Endothelial cell of umbilical vein (primary cell): ENCODE data around the gene RPAP3. TPM values are rescaled to one million over a fixed set of nuclear protein-coding genes. Genes with fewer than 3 reads are reported as not detected.

Source experiments
- BruUV-seq: library from RNA; stranded (reverse); fragments of 400-500 nt; replicated peaks from 2 replicates; lab custom pipeline; 2021; lab: Mats Ljungman, UMichigan
- CTCF ChIA-PET: fragments of 300-600, 350-600 bp; sonication (Branson Sonifier 250); formaldehyde crosslinking; loops from one replicate; lab custom pipeline; 2021; ENCODE audit warnings: antibody characterized with exemption, inconsistent platforms; lab: Charles Lee
- POLR2A ChIA-PET: fragments of 300-600, 350-600 bp; sonication (Branson Sonifier 250); formaldehyde crosslinking; loops from one replicate; lab custom pipeline; 2021; ENCODE audit warnings: antibody characterized with exemption, inconsistent platforms; lab: Charles Lee
- DNase-seq: peaks from one replicate; pipeline ENCODE4 v3.0.0-alpha.2; 2011; ENCODE audit warnings: low read depth, low spot score
- FAIRE-seq: peaks from 2 replicates; lab custom pipeline; 2011; peaks lifted over from hg19 to GRCh38; lab: Jason Lieb, UNC
- H2AFZ ChIP-seq: 2 replicates; pipeline ENCODE4 v1.6.0; 2012; ENCODE audit warnings: low read depth, low read length, control low read depth, inconsistent platforms
- H3K27ac ChIP-seq: 2 replicates; pipeline ENCODE4 v1.5.1; 2011; ENCODE audit warnings: low read depth, mild to moderate bottlenecking, control low read depth, low read length, moderate library complexity; ENCODE audit not compliant: insufficient read depth
- H3K27me3 ChIP-seq, 2 experiments: 2 replicates each; pipeline versions ENCODE4 v1.6.0 to v1.6.1; 2011; ENCODE audit warnings: low read length in 2 of 2, mixed read lengths in 1 of 2; ENCODE audit not compliant: control insufficient read depth in 2 of 2, insufficient read depth in 2 of 2
- H3K36me3 ChIP-seq, 2 experiments: 2 replicates in 1 of 2; 3 replicates in 1 of 2; pipeline ENCODE4 v1.5.1; 2011; ENCODE audit warnings: low read length in 2 of 2, mild to moderate bottlenecking in 1 of 2, moderate library complexity in 1 of 2; ENCODE audit not compliant: control insufficient read depth in 2 of 2, insufficient read depth in 2 of 2; ENCODE audit errors: extremely low read depth in 1 of 2
- H3K4me1 ChIP-seq: 3 replicates; pipeline ENCODE4 v1.5.1; 2011; ENCODE audit warnings: mild to moderate bottlenecking, low read length; ENCODE audit not compliant: control insufficient read depth, insufficient read depth; ENCODE audit errors: extremely low read depth
- H3K4me2 ChIP-seq: 2 replicates; pipeline ENCODE4 v1.6.1; 2011; ENCODE audit warnings: low read length, control low read depth, mixed read lengths; ENCODE audit not compliant: insufficient read depth
- H3K4me3 ChIP-seq, 3 experiments: fragments of 200-600 bp in 1 of 3; sonication (generic), shearing (Covaris generic) in 1 of 3; replicated peaks in 1 of 3; 2 replicates each; pipeline ENCODE4 v1.5.1; 2011 to 2016; ENCODE audit warnings: control low read depth in 3 of 3, low read length in 3 of 3, mild to moderate bottlenecking in 2 of 3, inconsistent platforms in 1 of 3, low read depth in 1 of 3, moderate library complexity in 1 of 3; ENCODE audit not compliant: insufficient read depth in 1 of 3
- H3K79me2 ChIP-seq: 2 replicates; pipeline ENCODE4 v1.6.0; 2012; ENCODE audit warnings: low read length, inconsistent platforms; ENCODE audit not compliant: control insufficient read depth, insufficient read depth
- H3K9ac ChIP-seq: replicated peaks from 2 replicates; pipeline ENCODE3; 2011; ENCODE audit warnings: low read length, control low read depth; ENCODE audit not compliant: insufficient read depth; ENCODE audit errors: extremely low read depth
- H3K9me1 ChIP-seq: replicated peaks from 3 replicates; pipeline ENCODE4 v1.6.0; 2011; ENCODE audit warnings: mild to moderate bottlenecking, low read length; ENCODE audit not compliant: control insufficient read depth, insufficient read depth; ENCODE audit errors: extremely low read depth
- H3K9me3 ChIP-seq: replicated peaks from 2 replicates; pipeline ENCODE4 v1.5.1; 2012; ENCODE audit warnings: low read length, inconsistent platforms; ENCODE audit not compliant: control insufficient read depth, insufficient read depth
- H4K20me1 ChIP-seq: replicated peaks from 2 replicates; pipeline ENCODE3; 2011; ENCODE audit warnings: mild to moderate bottlenecking, low read length; ENCODE audit not compliant: control insufficient read depth, insufficient read depth; ENCODE audit errors: extremely low read depth
- CTCF ChIP-seq, 2 donors: IDR thresholded peaks; 1 replicate in 1 of 2; 2 replicates in 1 of 2; pipeline ENCODE4 v1.5.1; 2011; ENCODE audit warnings: low read length in 2 of 2, mild to moderate bottlenecking in 2 of 2, moderate library complexity in 2 of 2, control low read depth in 1 of 2, inconsistent platforms in 1 of 2, low read depth in 1 of 2; ENCODE audit not compliant: insufficient read depth in 1 of 2; ENCODE audit errors: extremely low read depth in 1 of 2
- EZH2 ChIP-seq: IDR thresholded peaks from 2 replicates; pipeline ENCODE4 v1.6.1; 2012; ENCODE audit warnings: borderline replicate concordance, low read depth, mild to moderate bottlenecking, moderate library complexity, low read length, inconsistent platforms; ENCODE audit not compliant: severe bottlenecking
- FOS ChIP-seq: IDR thresholded peaks from 2 replicates; pipeline ENCODE4 v1.6.1; 2011; ENCODE audit warnings: mild to moderate bottlenecking, low read length, moderate library complexity, borderline replicate concordance; ENCODE audit not compliant: insufficient read depth
- GATA2 ChIP-seq: IDR thresholded peaks from 2 replicates; pipeline ENCODE4 v1.7.0; 2011; ENCODE audit warnings: low read depth, mild to moderate bottlenecking, moderate library complexity, mixed read lengths, low read length; ENCODE audit not compliant: insufficient read length, insufficient read depth
- JUN ChIP-seq: IDR thresholded peaks from 2 replicates; pipeline ENCODE4 v1.6.1; 2011; ENCODE audit warnings: borderline replicate concordance, low read depth; ENCODE audit not compliant: insufficient read length, insufficient read depth
- MAX ChIP-seq: IDR thresholded peaks from 2 replicates; pipeline ENCODE4 v1.6.1; 2011; ENCODE audit not compliant: insufficient read depth, insufficient read length
- MYC ChIP-seq: IDR thresholded peaks from one replicate; pipeline ENCODE4 v1.6.1; 2011; ENCODE audit warnings: mild to moderate bottlenecking, low read depth, low read length
- POLR2A ChIP-seq: IDR thresholded peaks from 2 replicates; pipeline ENCODE4 v1.6.1; 2012; ENCODE audit warnings: low read depth, mild to moderate bottlenecking, control low read depth, low read length
- POLR2AphosphoS5 ChIP-seq: IDR thresholded peaks from 2 replicates; pipeline ENCODE4 v1.6.1; 2012; ENCODE audit warnings: low read depth, mild to moderate bottlenecking, control low read depth, low read length, moderate library complexity; ENCODE audit not compliant: insufficient read depth
- dilution Hi-C: fragments of 300-500 bp; cut with MboI; formaldehyde crosslinking; loops from one replicate; pipeline ENCODE4 v1.15.0; 2019; ENCODE audit warnings: low sequenced_read_pairs; ENCODE audit not compliant: extremely low pct_ligation_motif_present
- intact Hi-C: fragments of 100-400 bp; cut with micrococcal nuclease; formaldehyde crosslinking; loops from one replicate; pipeline ENCODE4 v1.10.0; 2022
- polyA plus RNA-seq, 4 experiments: library from polyadenylated mRNA; depleted of rRNA in 3 of 4; stranded (reverse) in 3 of 4; unstranded in 1 of 4; fragments of >200 nt; gene quantifications; 2 replicates each; pipeline versions ENCODE4 v1.2.1 to v1.2.3, GENCODE V29; 2011 to 2012; ENCODE audit warnings: missing spikeins in 1 of 4
- total RNA-seq: library from RNA; stranded (reverse); gene quantifications from 2 replicates; pipeline ENCODE4 v1.2.3, GENCODE V29; 2021

Gene RPAP3
- total and polyA plus RNA-seq, 2 donors (not counting 3 experiments of a cell fraction or from before 2014, with no cell fraction given): 3.9 to 29.8 TPM

- TF ChIP-seq POLR2A (no peak), JUN (no peak), POLR2AphosphoS5 (no peak), CTCF (IDR thresholded peaks at IDR 0.05; ENCODE audit: extremely low read depth in 1 of 2, insufficient read depth in 1 of 2, low read depth in 1 of 2, low read length in 2 of 2) (no peak), MAX (no peak), MYC (no peak), GATA2 (no peak), FOS (no peak), EZH2 (no peak)
- no peaks in the 10 kb centered on the region for H3K4me1 ChIP-seq
- H3K4me2 ChIP-seq: no peak overlapping the region
- FAIRE-seq (no peak), DNase-seq (no peak)
- H3K9me1 ChIP-seq: no peaks in the 10 kb centered on the region
- no TSS peak for BruUV-seq
- H3K9ac ChIP-seq: no peak overlapping the region
- ChIA-PET CTCF (interaction anchor here (1.0 to 1.2 kb wide), 2 partner anchors 9 to 45 kb away, joined by 3 read pairs; no protein-coding TSS in a partner anchor), POLR2A (no interaction called here)
- H2AFZ ChIP-seq: no peak overlapping the region
- dilution Hi-C loops (no loop called here), intact Hi-C loops (no loop called here)
- H3K4me3 ChIP-seq: no peak overlapping the region
- H3K9me3 ChIP-seq: no peaks in the 10 kb centered on the region
- H3K79me2 ChIP-seq: peaks cover 5% of the 10 kb centered on the region
- no peaks in the 10 kb centered on the region for H3K27me3 ChIP-seq
- no peak overlapping the region for H3K27ac ChIP-seq
- no peaks in the 10 kb centered on the region for H4K20me1 ChIP-seq
- peaks cover 0 to 19% of the 10 kb centered on the region in 2 experiments for H3K36me3 ChIP-seq
Observed at GRCh38 chr12:47698631-47699030, 7.2 kb downstream of the RPAP3 start.
